Urinary bladder (tissue), 4 donors: ENCODE measurements around the gene GNAL. TPM values are rescaled to one million over a fixed set of nuclear protein-coding genes. Genes with fewer than 3 reads are reported as not detected.

Experiments used
- DNase-seq: peaks from one replicate; pipeline ENCODE4 v3.0.0-alpha.2; 2015; ENCODE audit errors: extremely low spot score
- H3K27ac ChIP-seq: one replicate; pipeline ENCODE4 v1.5.1; 2013; ENCODE audit warnings: low read depth, mild to moderate bottlenecking, moderate library complexity
- H3K36me3 ChIP-seq: one replicate; pipeline ENCODE4 v1.6.1; 2013; ENCODE audit warnings: mild to moderate bottlenecking, moderate library complexity; ENCODE audit not compliant: insufficient read depth
- H3K4me1 ChIP-seq: one replicate; pipeline ENCODE4 v1.6.1; 2013; ENCODE audit warnings: mild to moderate bottlenecking, moderate library complexity; ENCODE audit not compliant: insufficient read depth
- H3K4me3 ChIP-seq: one replicate; pipeline ENCODE4 v1.5.1; 2013; ENCODE audit warnings: low read depth, low read length
- WGBS: extraction: QIAGEN DNeasy Blood & Tissue Kit; methylation state at CpG from one replicate; pipeline ENCODE4 v1.1.7; 2013; 5-methylcytosine and 5-hydroxymethylcytosine counted together
- polyA plus RNA-seq: library from polyadenylated mRNA; stranded (reverse); fragments of 200-250 nt; gene quantifications from one replicate; pipeline ENCODE4 v1.2.3, GENCODE V29; 2013
- total RNA-seq: library from RNA; depleted of rRNA; stranded (reverse); fragments of >200 nt; gene quantifications from one replicate; pipeline ENCODE4 v1.2.3, GENCODE V29; 2014
- donor health status: healthy with polysubstance abuse.
- donor health status: healthy.

The GNAL gene
- total and polyA plus RNA-seq, 2 donors = 6.1 to 19.7 TPM

GRCh38 chr18:11775436-11776174 is 86.5 kb downstream of the GNAL start:
- Histone ChIP-seq H3K4me1 (no peaks in the 10 kb centered on the region), H3K4me3 (no peak overlapping the region), H3K27ac (no peak overlapping the region), H3K36me3 (no peaks in the 10 kb centered on the region)
- no peak for DNase-seq
- 92% methylated on average over 16 of the region's 16 CpGs for WGBS

- 30% methylated on average over 5 of the region's 5 CpGs for WGBS
- DNase-seq = no peak
- Histone ChIP-seq H3K4me3 (no peak overlapping the region), H3K36me3 (peaks cover 2% of the 10 kb centered on the region), H3K4me1 (no peaks in the 10 kb centered on the region), H3K27ac (no peak overlapping the region)
Measured at GRCh38 chr18:11780042-11780441, 91.0 kb downstream of the GNAL start.

- Histone ChIP-seq H3K36me3 (peaks cover 2% of the 10 kb centered on the region), H3K4me3 (no peak overlapping the region)
Measured at GRCh38 chr18:11783716-11784331, 94.8 kb downstream of the GNAL start.

GRCh38 chr18:11784674-11785304 is 95.7 kb downstream of the GNAL start:
- DNase-seq = no peak
- no peaks in the 10 kb centered on the region for H3K4me1 ChIP-seq
- no peak overlapping the region for H3K4me3 ChIP-seq
- WGBS = 95% methylated on average over 6 of the region's 6 CpGs
- peaks cover 2% of the 10 kb centered on the region for H3K36me3 ChIP-seq
- H3K27ac ChIP-seq = no peak overlapping the region

More at GRCh38 chr18:11783716-11784331, 94.8 kb downstream of the GNAL start:
- 91% methylated on average over 7 of the region's 7 CpGs for WGBS
- Histone ChIP-seq H3K4me1 (no peaks in the 10 kb centered on the region), H3K27ac (no peak overlapping the region)
- DNase-seq = no peak

GRCh38 chr18:11785444-11786055 is 96.5 kb downstream of the GNAL start:
- DNase-seq = no peak
- 32% methylated on average over 9 of the region's 9 CpGs for WGBS
- H3K36me3 ChIP-seq = peaks cover 2% of the 10 kb centered on the region
- no peak overlapping the region for H3K27ac ChIP-seq
- H3K4me1 ChIP-seq = no peaks in the 10 kb centered on the region
- no peak overlapping the region for H3K4me3 ChIP-seq

- no peak overlapping the region for H3K4me3 ChIP-seq
- no peaks in the 10 kb centered on the region for H3K4me1 ChIP-seq
- H3K27ac ChIP-seq = no peak overlapping the region
- WGBS = 38% methylated on average over 7 of the region's 7 CpGs
- no peak for DNase-seq
- H3K36me3 ChIP-seq = no peaks in the 10 kb centered on the region
Measured at GRCh38 chr18:11789716-11790510, 100.8 kb downstream of the GNAL start.

GRCh38 chr18:11791131-11791530 is 102.1 kb downstream of the GNAL start:
- DNase-seq = no peak
- H3K36me3 ChIP-seq = no peaks in the 10 kb centered on the region
- H3K4me3 ChIP-seq = no peak overlapping the region
- no peak overlapping the region for H3K27ac ChIP-seq
- no peaks in the 10 kb centered on the region for H3K4me1 ChIP-seq
- 78% methylated on average over 3 of the region's 3 CpGs for WGBS

GRCh38 chr18:11792632-11793031 is 103.6 kb downstream of the GNAL start:
- Histone ChIP-seq H3K4me1 (no peaks in the 10 kb centered on the region), H3K36me3 (no peaks in the 10 kb centered on the region), H3K4me3 (no peak overlapping the region), H3K27ac (no peak overlapping the region)
- DNase-seq = no peak

GRCh38 chr18:11794195-11794594 is 105.1 kb downstream of the GNAL start:
- DNase-seq = no peak
- WGBS = 91% methylated on average over 3 of the region's 3 CpGs
- Histone ChIP-seq H3K36me3 (no peaks in the 10 kb centered on the region), H3K4me1 (no peaks in the 10 kb centered on the region), H3K4me3 (no peak overlapping the region), H3K27ac (no peak overlapping the region)

GRCh38 chr18:11795916-11796315 is 106.9 kb downstream of the GNAL start:
- Histone ChIP-seq H3K4me1 (no peaks in the 10 kb centered on the region), H3K36me3 (no peaks in the 10 kb centered on the region), H3K4me3 (no peak overlapping the region), H3K27ac (no peak overlapping the region)
- WGBS = 83% methylated on average over 6 of the region's 6 CpGs
- no peak for DNase-seq

- DNase-seq = no peak
- no peak overlapping the region for H3K27ac ChIP-seq
- H3K36me3 ChIP-seq = no peaks in the 10 kb centered on the region
- WGBS = 39% methylated on average over 1 of the region's 1 CpG
- no peaks in the 10 kb centered on the region for H3K4me1 ChIP-seq
- no peak overlapping the region for H3K4me3 ChIP-seq
Measured at GRCh38 chr18:11798271-11798670, 109.2 kb downstream of the GNAL start.

GRCh38 chr18:11799066-11799465 is 110.0 kb downstream of the GNAL start:
- Histone ChIP-seq H3K27ac (no peak overlapping the region), H3K4me1 (no peaks in the 10 kb centered on the region), H3K36me3 (no peaks in the 10 kb centered on the region), H3K4me3 (no peak overlapping the region)
- no peak for DNase-seq
- 93% methylated on average over 2 of the region's 2 CpGs for WGBS

- DNase-seq = no peak
- H3K27ac ChIP-seq = no peak overlapping the region
- WGBS = 89% methylated on average over 5 of the region's 5 CpGs
- no peaks in the 10 kb centered on the region for H3K36me3 ChIP-seq
- no peaks in the 10 kb centered on the region for H3K4me1 ChIP-seq
- H3K4me3 ChIP-seq = no peak overlapping the region
Measured at GRCh38 chr18:11800566-11801334, 111.7 kb downstream of the GNAL start.
